GM12878 (cell line): ENCODE results near the gene KATNB1. TPM values are rescaled to one million over a fixed set of nuclear protein-coding genes. Genes with fewer than 3 reads are reported as not detected.

ENCODE experiments used
- ATAC-seq: fragments of 200-7000 bp; cut with Tn5 transposase; 3 replicates; pipeline ENCODE4 v1.9.1; 2020; ENCODE audit warnings: mild to moderate bottlenecking, moderate library complexity
- BruUV-seq: library from RNA; stranded (reverse); fragments of 400-500 nt; replicated peaks from 2 replicates; lab custom pipeline; 2021; lab: Mats Ljungman, UMichigan
- CTCF ChIA-PET: fragments of 300-600 bp; sonication (Branson Sonifier 250); formaldehyde crosslinking; extraction: SDS; loops from one replicate; lab custom pipeline; 2021; ENCODE audit warnings: inconsistent platforms; lab: Yijun Ruan, JAX
- POLR2A ChIA-PET: fragments of 350-600 bp; formaldehyde crosslinking; extraction: SDS; loops from one replicate; lab custom pipeline; 2021; ENCODE audit warnings: inconsistent platforms; lab: Charles Lee
- RAD21 ChIA-PET: fragments of 300-600 bp; sonication (Branson Sonifier 250); formaldehyde crosslinking; loops from one replicate; lab custom pipeline; 2023; ENCODE audit warnings: antibody characterized with exemption; ENCODE audit not compliant: unreplicated experiment; lab: Charles Lee
- SMC1A ChIA-PET: fragments of 300-600 bp; sonication (Branson Sonifier 250); formaldehyde crosslinking; loops from one replicate; lab custom pipeline; 2023; ENCODE audit not compliant: unreplicated experiment, uncharacterized antibody; lab: Charles Lee
- DNase-seq: peaks from one replicate; pipeline ENCODE4 v3.0.0-alpha.2; 2011; ENCODE audit warnings: low read depth, low spot score
- FAIRE-seq: peaks from 3 replicates; lab custom pipeline; 2011; peaks lifted over from hg19 to GRCh38; lab: Jason Lieb, UNC
- H2AFZ ChIP-seq: 2 replicates; pipeline ENCODE4 v1.6.0; 2011; ENCODE audit warnings: low read depth, low read length, control low read depth; ENCODE audit not compliant: control insufficient read depth
- H3K27ac ChIP-seq: 2 replicates; pipeline ENCODE4 v1.5.1; 2011; ENCODE audit warnings: control low read depth; ENCODE audit not compliant: control insufficient read depth, insufficient read depth
- H3K27me3 ChIP-seq, 2 experiments: replicated peaks in 1 of 2; 2 replicates each; pipeline versions ENCODE4 v1.6.0 to v1.6.1; 2011; ENCODE audit warnings: low read length in 1 of 2; ENCODE audit not compliant: control insufficient read depth in 2 of 2, insufficient read depth in 2 of 2
- H3K36me3 ChIP-seq, 2 experiments: 2 replicates each; pipeline ENCODE4 v1.5.1; 2011; ENCODE audit warnings: low read length in 1 of 2; ENCODE audit not compliant: control insufficient read depth in 2 of 2, insufficient read depth in 2 of 2
- H3K4me1 ChIP-seq: 2 replicates; pipeline ENCODE4 v1.6.1; 2011; ENCODE audit warnings: mild to moderate bottlenecking, low read length, moderate library complexity, mixed read lengths; ENCODE audit not compliant: control insufficient read depth, insufficient read depth
- H3K4me2 ChIP-seq: 2 replicates; pipeline ENCODE4 v1.6.0; 2011; ENCODE audit warnings: control low read depth; ENCODE audit not compliant: control insufficient read depth, insufficient read depth
- H3K4me3 ChIP-seq: fragments of 200-600 bp; sonication (generic); 2 replicates; pipeline ENCODE4 v1.5.1; 2016
- H3K79me2 ChIP-seq: 2 replicates; pipeline ENCODE4 v1.6.0; 2011; ENCODE audit warnings: low read length; ENCODE audit not compliant: control insufficient read depth, insufficient read depth
- H3K9ac ChIP-seq: 2 replicates; pipeline ENCODE4 v1.8.0; 2011; ENCODE audit warnings: low read length, control low read depth, mixed read lengths; ENCODE audit not compliant: control insufficient read depth, insufficient read depth
- H3K9me3 ChIP-seq: replicated peaks from 3 replicates; pipeline ENCODE4 v1.5.1; 2011; ENCODE audit warnings: mild to moderate bottlenecking, low read length; ENCODE audit not compliant: control insufficient read depth, insufficient read depth
- H4K20me1 ChIP-seq: 2 replicates; pipeline ENCODE4 v1.6.0; 2011; ENCODE audit not compliant: control insufficient read depth, insufficient read depth
- EGR1 ChIP-seq, 2 experiments: IDR thresholded peaks; 1 replicate in 1 of 2; 2 replicates in 1 of 2; pipeline ENCODE4 v1.6.1; 2011 to 2012; ENCODE audit warnings: low read depth in 2 of 2, low read length in 2 of 2, borderline replicate concordance in 1 of 2, mild to moderate bottlenecking in 1 of 2, moderate library complexity in 1 of 2
- ELK1 ChIP-seq: IDR thresholded peaks from 2 replicates; pipeline ENCODE4 v1.6.1; 2012; ENCODE audit warnings: low read depth, low read length, improper control_type of control experiment
- LARP7 ChIP-seq: fragments of 450-650 bp; IDR thresholded peaks from 2 replicates; pipeline ENCODE4 v1.6.1; 2017; ENCODE audit warnings: mild to moderate bottlenecking
- MEF2A ChIP-seq: IDR thresholded peaks from 2 replicates; pipeline ENCODE4 v1.6.1; 2011; ENCODE audit warnings: low read depth, mild to moderate bottlenecking, low read length, moderate library complexity; ENCODE audit not compliant: insufficient read depth
- MTA3 ChIP-seq: IDR thresholded peaks from 2 replicates; pipeline ENCODE4 v1.6.1; 2012; ENCODE audit warnings: low read length, inconsistent platforms, borderline replicate concordance
- SIX5 ChIP-seq: IDR thresholded peaks from 2 replicates; pipeline ENCODE4 v1.6.1; 2011; ENCODE audit warnings: mild to moderate bottlenecking, low read depth, low read length, moderate library complexity; ENCODE audit not compliant: severe bottlenecking
- SMAD5 ChIP-seq: IDR thresholded peaks from 2 replicates; pipeline ENCODE4 v1.6.1; 2016; ENCODE audit warnings: antibody characterized with exemption, low read depth
- STAT3 ChIP-seq: IDR thresholded peaks from 2 replicates; pipeline ENCODE4 v1.6.1; 2011; ENCODE audit warnings: low read depth, low read length, improper control_type of control experiment
- TARDBP ChIP-seq: IDR thresholded peaks from 2 replicates; pipeline ENCODE4 v1.6.1; 2016; ENCODE audit warnings: borderline replicate concordance
- USF1 ChIP-seq: IDR thresholded peaks from 2 replicates; pipeline ENCODE4 v1.6.1; 2011; ENCODE audit warnings: borderline replicate concordance, low read depth, mild to moderate bottlenecking, moderate library complexity, mixed read lengths, low read length; ENCODE audit not compliant: insufficient read depth; ENCODE audit errors: extremely low read length
- WGBS: methylation state at CpG from one replicate; pipeline ENCODE4 v1.1.6; 2016; ENCODE audit warnings: low lambda C conversion rate; ENCODE audit not compliant: insufficient replicate concordance, insufficient coverage; ENCODE audit errors: missing lambda C conversion rate; 5-methylcytosine and 5-hydroxymethylcytosine counted together
- in situ Hi-C: fragments of 300-500 bp; cut with MboI; formaldehyde crosslinking; loops from 9 replicates; pipeline ENCODE4 v1.14.3; 2018; ENCODE audit warnings: mixed read lengths
- intact Hi-C: fragments of 100-400 bp; cut with micrococcal nuclease; formaldehyde crosslinking; loops from one replicate; pipeline ENCODE4 v1.14.2; 2022; ENCODE audit not compliant: unreplicated experiment
- polyA plus RNA-seq, 11 experiments: library from polyadenylated mRNA; depleted of rRNA in 4 of 11; unstranded in 6 of 11; stranded (reverse) in 5 of 11; fragments of >200 nt; fragmentation: Nextera tagmentation in 4 of 11; fragmentation: Illumina TruSeq in 1 of 11; extraction: Ambion mirVana in 4 of 11; extraction: Trizol in 1 of 11; gene quantifications; 1 replicate in 1 of 11; 2 replicates in 10 of 11; pipeline versions ENCODE4 v1.2.1 to v1.2.3, GENCODE V29; 2011 to 2016; ENCODE audit warnings: inconsistent platforms in 2 of 11, missing spikeins in 2 of 11, low read depth in 1 of 11
- total RNA-seq, 4 experiments: library from RNA; depleted of rRNA in 3 of 4; stranded (reverse); fragments of >200 nt in 3 of 4; fragmentation: Illumina TruSeq in 1 of 4; extraction: Trizol in 1 of 4; gene quantifications; 2 replicates each; pipeline versions ENCODE4 v1.2.1 to v1.2.3, GENCODE V29; 2013 to 2021
- TF ChIP-seq, protein P1 (sequence below): IDR thresholded peaks from 2 replicates; pipeline ENCODE4 v1.6.1; 2012; ENCODE audit warnings: low read depth, low read length, improper control_type of control experiment
- TF ChIP-seq, protein P2 (sequence below): IDR thresholded peaks from 2 replicates; pipeline ENCODE4 v1.6.1; 2011; ENCODE audit warnings: mild to moderate bottlenecking, low read depth, low read length, moderate library complexity; ENCODE audit not compliant: insufficient replicate concordance
- TF ChIP-seq, protein P3 (sequence below): fragments of 450-650 bp; IDR thresholded peaks from 2 replicates; pipeline ENCODE4 v1.6.1; 2018; ENCODE audit warnings: mild to moderate bottlenecking, low read depth, moderate library complexity; ENCODE audit not compliant: partially characterized antibody
- TF ChIP-seq, protein P4 (sequence below): IDR thresholded peaks from 2 replicates; pipeline ENCODE4 v1.6.1; 2012; ENCODE audit warnings: mild to moderate bottlenecking, low read depth, low read length

KATNB1 gene
- total and polyA plus RNA-seq, 10 of the 15 experiments (the other 5 are each of a cell fraction or from before 2014, with no cell fraction given), result 0.71 to 46.5 (median 19.5) TPM

GRCh38 chr16:57747496-57747895, 11.9 kb downstream of the KATNB1 start:
- no TSS peak for BruUV-seq
- FAIRE-seq, result no peak
- H3K36me3 ChIP-seq, result peaks cover 0 to 2% of the 10 kb centered on the region in 2 experiments; a peak in 2 of 4 replicates
- TF ChIP-seq ELK1 (no peak), TARDBP (no peak), LARP7 (no peak), EGR1 (IDR thresholded peaks at IDR 0.05; ENCODE audit: borderline replicate concordance in 1 of 2, low read depth in 2 of 2, low read length in 2 of 2) (no peak), USF1 (no peak), MTA3 (no peak), STAT3 (no peak), SMAD5 (no peak), SIX5 (no peak), MEF2A (no peak)
- TF ChIP-seq, protein P1, sequence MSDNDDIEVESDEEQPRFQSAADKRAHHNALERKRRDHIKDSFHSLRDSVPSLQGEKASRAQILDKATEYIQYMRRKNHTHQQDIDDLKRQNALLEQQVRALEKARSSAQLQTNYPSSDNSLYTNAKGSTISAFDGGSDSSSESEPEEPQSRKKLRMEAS, result no peak
- TF ChIP-seq, protein P2, sequence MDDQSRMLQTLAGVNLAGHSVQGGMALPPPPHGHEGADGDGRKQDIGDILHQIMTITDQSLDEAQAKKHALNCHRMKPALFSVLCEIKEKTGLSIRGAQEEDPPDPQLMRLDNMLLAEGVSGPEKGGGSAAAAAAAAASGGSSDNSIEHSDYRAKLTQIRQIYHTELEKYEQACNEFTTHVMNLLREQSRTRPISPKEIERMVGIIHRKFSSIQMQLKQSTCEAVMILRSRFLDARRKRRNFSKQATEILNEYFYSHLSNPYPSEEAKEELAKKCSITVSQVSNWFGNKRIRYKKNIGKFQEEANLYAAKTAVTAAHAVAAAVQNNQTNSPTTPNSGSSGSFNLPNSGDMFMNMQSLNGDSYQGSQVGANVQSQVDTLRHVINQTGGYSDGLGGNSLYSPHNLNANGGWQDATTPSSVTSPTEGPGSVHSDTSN, result no peak
- TF ChIP-seq, protein P3, sequence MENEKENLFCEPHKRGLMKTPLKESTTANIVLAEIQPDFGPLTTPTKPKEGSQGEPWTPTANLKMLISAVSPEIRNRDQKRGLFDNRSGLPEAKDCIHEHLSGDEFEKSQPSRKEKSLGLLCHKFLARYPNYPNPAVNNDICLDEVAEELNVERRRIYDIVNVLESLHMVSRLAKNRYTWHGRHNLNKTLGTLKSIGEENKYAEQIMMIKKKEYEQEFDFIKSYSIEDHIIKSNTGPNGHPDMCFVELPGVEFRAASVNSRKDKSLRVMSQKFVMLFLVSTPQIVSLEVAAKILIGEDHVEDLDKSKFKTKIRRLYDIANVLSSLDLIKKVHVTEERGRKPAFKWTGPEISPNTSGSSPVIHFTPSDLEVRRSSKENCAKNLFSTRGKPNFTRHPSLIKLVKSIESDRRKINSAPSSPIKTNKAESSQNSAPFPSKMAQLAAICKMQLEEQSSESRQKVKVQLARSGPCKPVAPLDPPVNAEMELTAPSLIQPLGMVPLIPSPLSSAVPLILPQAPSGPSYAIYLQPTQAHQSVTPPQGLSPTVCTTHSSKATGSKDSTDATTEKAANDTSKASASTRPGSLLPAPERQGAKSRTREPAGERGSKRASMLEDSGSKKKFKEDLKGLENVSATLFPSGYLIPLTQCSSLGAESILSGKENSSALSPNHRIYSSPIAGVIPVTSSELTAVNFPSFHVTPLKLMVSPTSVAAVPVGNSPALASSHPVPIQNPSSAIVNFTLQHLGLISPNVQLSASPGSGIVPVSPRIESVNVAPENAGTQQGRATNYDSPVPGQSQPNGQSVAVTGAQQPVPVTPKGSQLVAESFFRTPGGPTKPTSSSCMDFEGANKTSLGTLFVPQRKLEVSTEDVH, result no peak
- TF ChIP-seq, protein P4, sequence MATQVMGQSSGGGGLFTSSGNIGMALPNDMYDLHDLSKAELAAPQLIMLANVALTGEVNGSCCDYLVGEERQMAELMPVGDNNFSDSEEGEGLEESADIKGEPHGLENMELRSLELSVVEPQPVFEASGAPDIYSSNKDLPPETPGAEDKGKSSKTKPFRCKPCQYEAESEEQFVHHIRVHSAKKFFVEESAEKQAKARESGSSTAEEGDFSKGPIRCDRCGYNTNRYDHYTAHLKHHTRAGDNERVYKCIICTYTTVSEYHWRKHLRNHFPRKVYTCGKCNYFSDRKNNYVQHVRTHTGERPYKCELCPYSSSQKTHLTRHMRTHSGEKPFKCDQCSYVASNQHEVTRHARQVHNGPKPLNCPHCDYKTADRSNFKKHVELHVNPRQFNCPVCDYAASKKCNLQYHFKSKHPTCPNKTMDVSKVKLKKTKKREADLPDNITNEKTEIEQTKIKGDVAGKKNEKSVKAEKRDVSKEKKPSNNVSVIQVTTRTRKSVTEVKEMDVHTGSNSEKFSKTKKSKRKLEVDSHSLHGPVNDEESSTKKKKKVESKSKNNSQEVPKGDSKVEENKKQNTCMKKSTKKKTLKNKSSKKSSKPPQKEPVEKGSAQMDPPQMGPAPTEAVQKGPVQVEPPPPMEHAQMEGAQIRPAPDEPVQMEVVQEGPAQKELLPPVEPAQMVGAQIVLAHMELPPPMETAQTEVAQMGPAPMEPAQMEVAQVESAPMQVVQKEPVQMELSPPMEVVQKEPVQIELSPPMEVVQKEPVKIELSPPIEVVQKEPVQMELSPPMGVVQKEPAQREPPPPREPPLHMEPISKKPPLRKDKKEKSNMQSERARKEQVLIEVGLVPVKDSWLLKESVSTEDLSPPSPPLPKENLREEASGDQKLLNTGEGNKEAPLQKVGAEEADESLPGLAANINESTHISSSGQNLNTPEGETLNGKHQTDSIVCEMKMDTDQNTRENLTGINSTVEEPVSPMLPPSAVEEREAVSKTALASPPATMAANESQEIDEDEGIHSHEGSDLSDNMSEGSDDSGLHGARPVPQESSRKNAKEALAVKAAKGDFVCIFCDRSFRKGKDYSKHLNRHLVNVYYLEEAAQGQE, result no peak

More at GRCh38 chr16:57747496-57747895, 11.9 kb downstream of the KATNB1 start:
- ChIA-PET CTCF (interaction anchor here (1.8 kb wide), 1 partner anchor 171 kb away, joined by 5 read pairs; no protein-coding TSS in a partner anchor), POLR2A (no interaction called here), RAD21 (no interaction called here), SMC1A (no interaction called here)
- H3K9me3 ChIP-seq, result no peaks in the 10 kb centered on the region
- no peaks in the 10 kb centered on the region for H4K20me1 ChIP-seq
- ATAC-seq (no peak), DNase-seq (no peak)
- no peaks in the 10 kb centered on the region for H3K4me1 ChIP-seq
- no peak overlapping the region for H2AFZ ChIP-seq
- H3K9ac ChIP-seq, result no peak overlapping the region
- H3K27ac ChIP-seq, result no peak overlapping the region
- 98% methylated on average over 12 of the region's 12 CpGs for WGBS
- H3K79me2 ChIP-seq, result no peaks in the 10 kb centered on the region
- intact Hi-C loops (no loop called here), in situ Hi-C loops (no loop called here)
- no peak overlapping the region for H3K4me2 ChIP-seq
- H3K27me3 ChIP-seq, result no peaks in the 10 kb centered on the region
- H3K4me3 ChIP-seq, result no peak overlapping the region
